Activated T-cell treated with anti-CD3 and anti-CD28 coated beads, Interleukin-2, amount 50 U/mL, for 1 hour (primary cell): Measurements from ENCODE around the gene MTURN.
"Not testable (repeated sequence)": the region's sequence is repeated elsewhere in the genome, so short reads cannot be mapped to it uniquely, and the experiment has no call there.

ENCODE experiments used
- DNase-seq: peaks from one replicate; pipeline ENCODE4 v3.0.0-alpha.2; 2020

Gene MTURN

DNA sequence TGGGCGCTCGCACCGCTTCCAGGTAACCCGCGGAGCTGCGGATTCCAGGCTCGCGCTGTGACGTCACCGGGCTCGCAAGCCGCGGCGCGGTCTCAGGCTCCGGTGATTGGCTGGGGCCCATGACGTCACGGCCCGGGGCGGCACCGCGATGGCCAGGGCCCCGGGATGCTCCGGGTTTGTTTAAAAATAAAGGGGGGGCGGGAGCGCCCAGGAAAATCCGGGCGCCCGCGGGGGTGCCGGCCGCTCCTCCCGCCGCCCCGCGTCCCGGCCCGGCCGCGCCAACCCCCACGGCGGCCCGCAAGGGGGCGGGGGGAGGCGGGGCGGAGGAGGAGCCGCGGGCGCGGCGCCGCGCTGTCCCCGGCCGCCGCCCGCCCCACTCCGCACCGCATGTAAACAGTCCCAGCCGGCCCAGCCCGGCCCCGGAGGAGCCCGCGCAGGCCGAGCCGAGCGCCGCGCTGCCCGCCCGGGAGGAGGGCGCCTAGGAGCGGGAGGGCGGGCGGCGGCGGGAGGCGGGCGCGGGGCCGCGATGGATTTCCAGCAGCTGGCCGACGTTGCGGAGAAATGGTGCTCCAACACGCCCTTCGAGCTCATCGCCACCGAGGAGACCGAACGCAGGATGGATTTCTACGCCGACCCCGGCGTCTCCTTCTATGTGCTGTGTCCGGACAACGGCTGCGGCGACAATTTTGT is at the start of gene MTURN:
MTURN (plus strand) TSS at position 376 of the 690 bp plus-strand sequence; CDS start at position 527, 151 bp downstream.
- peak; percentile 91 for DNase-seq

DNA sequence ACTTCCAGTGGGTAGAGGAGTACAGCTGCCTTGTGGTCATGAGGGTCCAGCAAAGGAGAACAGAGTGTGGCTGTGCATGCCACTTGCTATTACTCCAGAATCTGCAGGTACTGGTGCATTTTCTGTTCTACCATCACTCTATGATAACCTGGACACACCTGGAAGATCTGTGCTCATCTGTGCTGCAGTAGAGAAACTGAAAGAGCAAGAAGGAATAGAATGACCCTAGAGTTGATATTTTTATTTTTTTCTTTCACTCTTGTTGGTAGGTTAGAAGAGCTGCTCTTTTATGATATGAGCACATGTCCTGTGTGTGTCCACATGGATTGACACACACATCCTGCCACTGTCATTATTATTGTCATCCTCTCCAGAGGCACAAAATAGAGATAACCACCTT is 48.3 kb upstream of the MTURN start:
- no peak for DNase-seq

DNA sequence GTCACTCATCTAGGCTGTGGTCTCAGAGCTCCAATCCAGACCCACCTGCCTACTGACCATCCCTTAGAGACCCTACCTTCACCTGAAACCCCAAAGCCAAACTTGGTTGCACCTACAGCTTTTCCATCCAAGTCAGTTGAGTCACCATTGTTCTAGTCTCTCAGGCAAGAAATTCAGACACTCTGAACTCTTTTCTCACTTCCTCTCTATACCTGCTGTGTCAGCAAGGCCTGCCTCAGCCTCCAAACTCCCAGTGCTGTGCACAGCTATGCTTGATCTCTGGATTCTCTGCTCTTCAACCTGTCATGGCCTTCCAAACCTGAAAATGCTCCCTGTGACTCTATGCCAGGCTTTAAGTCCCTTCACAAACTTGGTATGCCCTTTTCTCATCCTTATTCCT is 47.4 kb upstream of the MTURN start:
- DNase-seq = no peak

DNA sequence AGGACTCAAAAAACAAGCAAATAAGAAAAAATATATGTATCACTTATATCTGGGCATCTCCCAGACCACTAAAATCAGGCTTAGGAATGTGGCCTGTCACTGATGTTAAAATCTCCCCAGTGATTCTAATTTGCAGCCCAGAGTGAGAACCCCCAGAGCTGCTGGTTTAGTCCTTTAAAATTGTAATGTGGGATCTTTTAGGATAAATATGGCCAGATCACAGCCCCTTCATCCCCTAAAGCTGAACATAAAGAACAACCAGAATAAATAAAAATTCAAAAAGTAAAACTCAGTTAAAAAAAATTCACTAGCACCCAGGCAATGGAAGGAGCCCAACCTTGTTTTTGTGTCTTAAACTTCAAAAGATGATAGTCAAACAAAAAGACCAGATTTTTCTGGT is 46.4 kb upstream of the MTURN start:
- DNase-seq = no peak

DNA sequence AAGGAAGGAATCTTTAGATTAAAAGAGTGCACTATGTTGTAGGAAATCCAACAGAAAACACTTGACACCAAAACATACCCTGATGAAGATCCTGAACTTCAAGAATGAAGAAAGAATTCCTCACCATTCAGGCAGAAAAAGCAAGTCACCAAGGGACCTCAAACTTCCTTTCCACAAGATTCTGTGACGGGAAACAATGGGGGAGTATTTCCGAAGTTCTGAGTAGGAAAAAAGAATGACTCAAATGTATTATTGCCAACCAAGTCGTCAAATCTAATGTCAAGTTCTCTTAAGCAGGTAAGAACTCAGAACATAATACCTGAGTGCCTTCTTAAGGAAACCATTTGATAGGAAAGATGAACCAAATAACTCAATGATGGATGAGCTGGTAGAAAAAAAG is 44.7 kb upstream of the MTURN start:
- DNase-seq = no peak

DNA sequence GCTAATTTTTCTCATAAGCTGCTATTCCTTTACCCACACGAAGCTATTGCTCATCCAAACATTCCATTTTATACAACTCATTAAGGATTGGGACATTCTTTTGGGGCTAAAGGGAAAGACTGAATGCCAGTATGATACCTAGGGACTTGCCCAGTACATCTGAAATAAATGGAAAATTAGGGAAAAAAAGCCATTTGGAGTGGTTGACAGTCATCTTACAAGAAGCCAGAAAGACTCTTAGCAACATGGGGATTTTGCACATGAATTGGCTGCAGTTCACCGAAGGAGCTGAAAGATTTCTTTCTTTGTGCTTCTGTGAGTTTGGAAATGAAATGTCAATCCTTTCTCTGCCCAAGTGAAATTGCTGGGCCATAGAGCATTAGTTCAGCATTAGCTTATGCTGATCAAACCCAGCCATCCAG is 43.3 kb upstream of the MTURN start:
- no peak for DNase-seq

DNA sequence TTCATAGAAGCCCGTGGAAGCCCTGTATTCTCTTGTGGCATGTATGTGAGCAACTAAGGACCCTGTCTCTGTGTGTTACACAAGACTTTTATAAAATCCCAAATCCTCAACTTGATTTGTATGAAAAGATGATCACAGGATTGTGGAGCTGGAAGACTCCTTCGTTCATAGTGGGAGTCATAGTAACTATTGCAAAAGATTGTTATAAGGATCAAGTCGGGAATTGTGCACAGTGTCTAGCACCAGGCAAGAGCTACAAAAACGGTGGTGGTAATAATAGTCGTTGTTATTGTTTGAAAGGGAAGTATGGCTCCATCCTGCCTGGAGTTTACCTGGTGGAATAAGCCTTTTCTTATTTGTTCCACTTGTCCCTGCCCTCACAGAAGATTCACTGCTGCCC is 42.8 kb upstream of the MTURN start:
- no peak for DNase-seq

DNA sequence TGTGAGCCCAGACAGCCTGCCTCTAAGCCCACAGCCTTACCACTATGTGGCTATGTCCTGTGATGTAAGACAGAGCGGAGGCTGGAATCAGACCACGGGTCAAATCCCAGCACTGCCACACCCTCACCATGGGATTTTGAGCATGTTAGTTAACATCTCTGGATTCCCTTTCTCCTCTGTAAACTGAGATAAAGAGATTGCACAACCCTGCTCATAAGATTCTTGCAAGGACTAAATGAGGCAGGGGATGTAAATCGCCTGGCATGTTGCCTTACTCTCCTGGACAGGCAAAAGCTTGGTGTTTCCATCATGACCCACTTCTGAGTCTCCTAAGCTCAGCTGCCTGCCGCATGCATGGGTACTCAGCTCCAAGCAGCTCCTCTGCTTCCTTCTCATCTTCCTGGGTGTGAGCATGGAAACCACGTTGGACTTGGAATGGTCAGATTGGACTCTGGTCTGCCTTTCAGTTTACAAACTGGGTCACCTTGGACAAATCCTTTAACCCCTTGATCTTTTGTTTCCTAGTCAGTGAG is 41.3 kb upstream of the MTURN start:
- no peak for DNase-seq

DNA sequence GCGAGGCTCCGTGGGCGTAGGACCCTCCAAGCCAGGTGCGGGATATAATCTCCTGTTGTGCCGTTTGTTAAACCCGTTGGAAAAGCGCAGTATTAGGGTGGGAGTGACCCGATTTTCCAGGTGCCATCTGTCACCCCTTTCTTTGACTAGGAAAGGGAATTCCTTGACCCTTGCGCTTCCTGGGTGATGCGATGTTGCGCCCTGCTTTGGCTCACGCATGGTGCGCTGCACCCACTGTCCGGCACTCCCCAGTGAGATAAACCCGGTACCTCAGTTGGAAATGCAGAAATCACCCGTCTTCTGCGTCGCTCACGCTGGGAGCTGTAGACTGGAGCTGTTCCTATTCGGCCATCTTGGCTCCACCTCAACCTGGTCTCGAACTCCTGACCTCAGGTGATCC is 36.2 kb upstream of the MTURN start:
- DNase-seq = not testable (repeated sequence)

DNA sequence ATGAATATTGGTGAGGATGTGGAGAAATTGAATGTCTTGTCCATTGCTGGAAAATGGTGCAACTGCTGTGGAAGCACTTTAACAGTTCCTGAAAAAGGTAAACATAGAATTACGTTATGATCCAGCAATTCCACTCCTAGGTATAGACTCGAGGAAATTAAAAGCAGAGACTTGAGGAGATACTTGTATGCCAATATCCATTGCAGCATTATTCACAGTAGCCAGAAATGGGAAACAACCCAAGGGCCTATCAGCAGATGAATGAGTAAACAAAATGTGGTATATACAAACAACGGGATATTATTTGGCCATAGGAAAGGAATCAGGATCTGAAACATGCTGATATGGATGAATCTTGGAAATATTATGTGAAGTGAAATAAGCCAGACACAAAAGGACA is 32.5 kb upstream of the MTURN start:
- DNase-seq = no peak

DNA sequence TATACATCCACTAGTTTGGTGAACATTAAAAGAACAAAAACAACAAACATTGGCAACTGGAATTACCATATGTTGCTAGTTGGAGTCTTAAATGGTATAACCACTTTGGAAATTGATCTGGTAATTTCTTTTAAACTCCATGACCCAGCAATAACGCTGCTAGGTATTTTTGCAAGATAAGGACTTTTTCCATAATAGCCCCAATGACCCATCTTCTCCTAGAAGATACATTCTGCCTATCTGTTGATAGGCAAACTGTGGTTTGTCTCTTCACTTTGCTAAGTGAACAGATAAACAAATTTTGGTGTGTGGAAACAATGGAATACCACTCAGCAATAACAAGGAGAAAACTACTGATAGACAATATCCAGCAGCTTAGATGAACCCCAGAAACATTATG is 30.6 kb upstream of the MTURN start:
- no peak for DNase-seq

DNA sequence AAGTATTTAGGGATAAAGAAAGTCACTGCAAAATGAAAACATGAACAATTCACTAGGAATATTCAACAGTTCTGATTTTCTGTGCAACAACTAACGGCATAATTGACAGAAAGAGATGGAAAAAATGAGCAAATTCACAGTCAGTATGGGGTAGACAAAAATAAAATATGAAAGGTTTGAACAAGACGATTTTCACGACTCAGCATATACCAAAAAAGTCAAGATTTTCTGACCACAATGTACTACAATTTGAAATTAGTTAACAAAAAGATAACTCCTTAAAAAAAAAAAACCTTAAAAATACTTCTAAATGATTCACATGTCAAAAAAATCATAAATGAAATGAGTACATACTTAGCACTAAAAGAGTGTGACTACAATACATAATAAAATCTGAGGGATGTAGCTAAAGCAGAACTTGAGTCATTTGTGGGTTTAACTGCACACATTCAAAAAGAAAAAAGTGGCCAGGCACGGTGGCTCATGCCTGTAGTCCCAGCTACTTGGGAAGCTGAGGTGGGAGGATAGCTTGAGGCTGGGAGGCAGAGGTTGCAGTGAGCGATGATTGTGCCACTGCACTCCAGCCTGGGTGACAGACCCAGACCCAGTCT is 22.6 kb upstream of the MTURN start:
- no peak for DNase-seq

DNA sequence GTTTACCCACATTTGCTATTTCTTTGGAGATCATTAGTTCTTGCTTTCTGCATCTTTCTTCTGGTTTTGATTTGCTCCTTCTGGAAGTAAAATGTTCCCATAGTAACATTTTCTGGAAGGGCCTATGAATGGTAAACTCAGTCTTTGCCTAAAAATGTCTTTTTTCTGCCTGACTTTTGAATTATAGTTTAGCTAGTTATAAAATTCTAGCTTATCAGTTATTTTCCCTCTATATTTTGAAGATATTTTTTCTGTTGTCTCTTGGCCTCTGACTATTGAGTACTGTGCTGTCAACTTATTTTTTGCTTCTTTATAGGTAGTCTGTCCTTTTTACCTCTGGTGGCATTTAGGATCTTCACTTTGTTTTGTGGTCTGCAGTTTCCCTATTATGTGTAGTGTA is 21.6 kb upstream of the MTURN start:
- no peak for DNase-seq

DNA sequence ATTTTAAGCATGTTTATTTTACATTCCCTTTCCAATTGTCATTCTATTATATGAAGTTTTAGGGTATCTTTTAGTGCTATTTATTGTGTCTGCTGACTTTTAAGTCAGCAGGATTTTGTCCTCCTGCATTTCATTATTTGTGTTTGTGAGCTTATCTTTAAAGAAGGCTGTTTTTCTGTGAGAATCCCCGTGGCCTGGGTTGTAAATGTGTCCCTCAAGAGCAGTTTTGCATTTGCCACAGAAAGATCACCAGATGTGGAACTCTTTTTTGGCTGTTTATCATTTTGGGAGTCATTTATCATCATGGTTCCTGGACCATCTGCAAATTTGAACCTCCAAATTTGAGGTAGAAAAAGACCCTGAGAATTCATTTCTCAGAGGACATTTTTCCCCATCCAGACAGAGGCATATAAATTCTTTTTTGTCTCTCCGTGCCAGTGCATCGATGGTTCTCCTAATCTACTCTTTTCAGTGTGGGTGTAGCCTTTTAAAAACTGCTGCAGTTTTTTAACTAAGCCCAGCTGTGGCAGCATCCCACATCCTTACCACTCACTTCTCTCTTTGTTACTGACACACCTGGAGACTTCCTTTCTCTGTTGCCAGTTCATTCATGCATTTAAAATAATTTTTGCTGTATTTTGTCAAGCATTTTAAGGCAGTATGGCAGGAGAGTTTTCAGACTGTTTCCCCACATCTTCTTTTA is 20.1 kb upstream of the MTURN start:
- no peak for DNase-seq

DNA sequence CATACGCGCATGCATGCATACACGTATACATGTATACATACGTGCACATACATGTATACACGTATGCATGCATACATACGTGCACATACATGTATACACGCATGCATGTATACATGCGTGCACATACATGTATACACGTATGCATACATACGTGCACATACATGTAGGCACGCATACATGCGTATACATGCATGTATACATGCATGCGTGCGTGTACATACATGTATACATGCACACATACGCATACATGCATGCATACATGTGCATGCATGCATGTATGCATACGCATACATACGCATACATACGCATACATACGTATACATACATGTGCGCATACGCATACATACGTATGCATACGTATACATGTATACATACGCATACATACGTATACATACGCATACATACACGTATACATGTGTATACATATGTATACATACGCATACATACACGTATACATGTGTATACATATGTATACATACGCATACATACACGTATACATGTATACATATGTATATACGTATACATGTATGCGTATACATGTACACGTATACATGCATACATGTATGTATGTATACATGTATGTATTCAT is 19.0 kb upstream of the MTURN start:
- no peak for DNase-seq

DNA sequence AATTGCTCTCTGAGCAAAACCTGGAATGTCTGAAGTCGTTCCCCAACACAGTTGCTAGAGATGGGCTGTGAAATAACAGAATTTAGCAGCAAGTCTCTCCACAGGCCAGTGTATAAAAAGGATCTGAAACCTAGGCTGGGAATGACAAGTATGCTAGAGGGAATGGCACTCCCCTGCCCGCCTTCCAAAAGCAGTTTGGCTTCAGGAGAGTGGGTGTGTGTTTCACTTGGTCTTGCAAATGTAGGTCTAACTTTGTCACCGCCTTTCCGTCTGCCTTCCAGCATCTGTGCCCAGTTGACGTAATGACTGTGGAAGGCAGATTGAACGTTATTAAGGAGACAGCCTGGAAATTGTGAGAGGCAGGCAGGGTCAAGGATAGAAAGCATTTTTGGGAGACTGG is 18.0 kb upstream of the MTURN start:
- DNase-seq = no peak

DNA sequence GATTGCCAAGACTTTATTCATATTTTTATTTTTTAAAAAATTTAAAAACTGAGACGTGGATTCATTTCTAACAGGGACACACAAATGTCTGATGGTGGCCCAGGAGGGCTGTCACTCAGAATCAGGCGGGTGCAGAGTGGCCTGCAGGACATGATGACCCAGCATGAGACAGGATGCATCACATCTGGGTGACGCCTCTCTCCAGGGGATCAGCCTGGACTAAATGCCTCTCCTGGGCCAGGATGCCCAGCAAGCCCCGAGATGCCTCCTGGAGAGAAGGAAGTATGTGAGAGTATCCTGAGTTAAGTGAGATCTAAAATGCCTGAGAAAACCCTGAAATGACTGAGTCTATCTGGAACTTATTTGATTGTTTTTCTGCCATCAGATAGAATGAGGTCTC is 16.9 kb upstream of the MTURN start:
- DNase-seq = no peak

DNA sequence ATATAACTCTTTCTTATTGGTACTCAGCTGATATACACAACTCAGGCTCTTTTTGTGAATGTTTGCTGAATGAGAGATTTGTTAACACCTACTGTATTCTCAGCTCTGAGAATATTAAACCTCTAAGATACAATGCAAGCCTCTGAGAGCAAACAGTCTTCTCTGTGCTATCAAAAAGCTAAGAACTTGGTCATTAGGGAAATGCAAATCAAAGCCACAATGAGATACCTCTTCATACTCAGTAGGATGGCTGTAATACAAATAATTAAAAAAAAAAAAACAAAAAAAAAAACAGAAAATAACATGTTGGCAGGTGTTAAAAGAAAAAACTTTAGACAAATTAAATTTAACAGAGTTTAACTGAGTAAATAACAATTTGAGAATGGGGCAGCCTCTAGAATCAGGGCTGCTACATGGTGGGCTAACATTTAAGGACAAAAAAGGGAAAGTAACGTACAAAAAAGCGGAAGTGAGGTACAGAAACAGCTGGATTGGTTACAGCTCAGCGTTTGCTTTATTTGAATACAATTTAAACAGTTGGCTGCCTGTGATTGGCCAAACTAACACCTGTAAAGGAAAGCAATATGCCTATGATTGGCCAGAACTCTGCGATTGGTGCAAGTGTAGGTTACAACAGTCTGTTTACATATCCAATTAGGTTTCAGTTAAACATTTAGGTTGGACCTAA is 14.8 kb upstream of the MTURN start:
- DNase-seq = no peak

DNA sequence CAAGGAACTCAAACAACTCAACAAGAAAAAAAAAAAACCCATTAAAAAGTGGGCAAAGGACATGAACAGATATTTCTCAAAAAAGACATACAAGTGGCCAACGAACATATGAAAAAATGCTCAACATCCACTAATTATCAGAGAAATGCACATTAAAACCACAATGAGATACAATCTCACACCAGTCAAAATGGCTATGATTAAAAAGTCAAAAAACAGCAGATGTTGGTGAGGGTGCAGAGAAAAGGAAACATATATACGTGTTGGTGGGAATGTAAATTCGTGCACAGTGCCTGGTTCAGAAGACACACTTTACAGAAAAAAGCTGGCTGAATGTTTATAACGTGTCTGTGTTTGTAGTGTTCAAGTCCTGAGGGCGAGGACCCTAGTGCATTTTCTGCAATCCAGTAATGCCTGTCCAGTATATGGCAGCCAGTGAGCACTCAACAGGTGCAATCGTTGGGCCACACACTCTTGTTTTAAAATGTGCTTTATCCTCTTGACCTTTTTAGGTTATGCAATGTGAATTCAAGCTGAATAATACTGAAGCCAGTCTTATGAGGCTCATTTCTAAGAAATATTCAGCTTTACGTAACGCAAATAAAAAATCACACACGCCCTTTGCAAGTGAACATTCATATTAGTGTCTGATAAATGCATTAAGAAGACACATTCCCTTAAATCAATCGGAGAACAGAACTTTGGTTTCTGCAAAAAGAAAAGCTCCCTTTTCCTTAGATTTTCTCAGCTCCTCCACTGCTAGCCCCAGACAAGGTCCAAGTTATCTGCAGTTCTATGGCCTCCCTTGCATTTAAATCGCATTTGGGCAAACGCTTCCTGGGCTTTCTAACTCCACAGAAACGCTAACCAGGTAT is 813 bp upstream of the MTURN start:
- DNase-seq = no peak

DNA sequence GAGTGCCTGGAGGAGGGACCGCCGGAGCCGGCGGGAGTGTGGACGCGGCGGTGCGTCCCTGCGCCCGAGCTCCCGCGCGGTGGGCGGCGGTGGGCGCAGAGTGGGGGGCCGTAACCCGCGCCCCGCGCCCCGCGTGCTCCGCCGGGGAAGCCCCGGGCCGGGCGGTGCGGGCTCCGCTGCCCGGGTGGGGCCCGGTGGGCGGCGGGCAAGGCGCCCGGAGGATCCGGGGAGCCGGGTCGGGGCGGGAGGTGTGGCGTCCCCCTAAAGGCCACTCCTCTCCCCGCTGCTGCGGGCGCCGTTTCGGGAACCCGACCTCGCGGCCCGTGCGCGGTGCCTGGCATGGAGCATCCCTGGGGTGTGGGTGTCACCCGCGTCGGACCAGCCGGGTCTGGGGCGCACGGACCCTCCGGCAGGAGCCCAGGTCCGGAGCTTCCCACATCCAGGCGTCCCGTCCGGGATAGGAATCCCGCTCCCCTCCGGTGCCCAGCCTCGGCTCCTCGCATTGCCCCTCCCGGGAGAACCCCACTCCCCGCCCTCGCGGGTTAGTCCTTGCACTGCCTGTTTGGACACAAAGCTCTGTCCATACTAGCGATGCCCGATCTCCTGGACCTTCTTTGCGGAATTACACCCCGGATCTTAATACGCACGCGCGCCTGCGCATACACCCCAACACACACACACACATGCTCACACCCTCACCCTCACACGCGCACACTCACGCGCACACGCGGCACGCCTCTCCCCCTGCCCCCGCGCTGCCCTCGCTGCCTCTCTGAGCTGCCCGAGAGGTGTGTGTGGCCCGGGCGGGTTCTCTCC is 723 bp downstream of the MTURN start:
- peak; percentile 63 for DNase-seq

DNA sequence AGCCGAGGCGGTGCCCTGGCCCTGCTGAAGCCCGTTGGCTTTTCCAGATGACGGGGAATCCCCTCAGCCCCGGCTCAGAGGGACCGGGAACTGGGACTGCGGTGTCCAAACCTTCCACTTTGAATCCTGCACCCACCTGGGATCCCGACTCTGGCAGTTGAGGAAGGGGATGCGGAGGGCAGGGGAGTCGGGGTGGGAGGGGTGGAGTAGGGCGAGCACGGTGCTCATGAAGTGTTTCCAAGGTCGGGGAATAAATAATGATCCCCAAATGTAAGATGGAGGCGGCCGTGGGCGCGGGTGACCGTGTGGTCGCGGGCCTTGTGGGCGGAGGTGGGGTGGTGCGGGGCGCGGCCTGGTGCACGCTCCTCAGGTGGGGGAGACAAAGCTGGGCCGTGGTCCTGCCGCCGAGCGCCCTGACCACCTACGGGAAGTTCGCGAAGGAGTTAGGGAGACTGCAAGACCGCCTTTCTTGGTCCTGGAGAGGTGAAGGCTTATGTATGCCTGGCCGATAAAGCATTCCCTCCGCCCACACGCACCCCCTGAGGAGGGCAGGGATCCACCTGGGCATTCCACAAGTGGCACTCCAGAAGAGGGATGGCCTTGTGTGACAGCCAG is 1.4 kb downstream of the MTURN start:
- DNase-seq = no peak
